T1000 (cell line): ENCODE measurements around the gene TNXB.
"Not testable (repeated sequence)": the region's sequence is repeated elsewhere in the genome, so short reads cannot be mapped to it uniquely, and the experiment has no call there.

ENCODE experiments used
- DNase-seq: peaks from one replicate; lab custom pipeline; 2025; ENCODE audit warnings: mixed read lengths; lab: John Stamatoyannopoulos, UW

TNXB gene

GRCh38 chr6:32037598-32038524, 71.3 kb downstream of the TNXB start, which contains the start of gene CYP21A2:
CYP21A2 (plus strand) TSS chr6:32038415; CDS start chr6:32038423, 8 bp downstream.
- not testable (repeated sequence) for DNase-seq

- not testable (repeated sequence) for DNase-seq
Measured at GRCh38 chr6:32037136-32037535, 72.0 kb downstream of the TNXB start.

DNA sequence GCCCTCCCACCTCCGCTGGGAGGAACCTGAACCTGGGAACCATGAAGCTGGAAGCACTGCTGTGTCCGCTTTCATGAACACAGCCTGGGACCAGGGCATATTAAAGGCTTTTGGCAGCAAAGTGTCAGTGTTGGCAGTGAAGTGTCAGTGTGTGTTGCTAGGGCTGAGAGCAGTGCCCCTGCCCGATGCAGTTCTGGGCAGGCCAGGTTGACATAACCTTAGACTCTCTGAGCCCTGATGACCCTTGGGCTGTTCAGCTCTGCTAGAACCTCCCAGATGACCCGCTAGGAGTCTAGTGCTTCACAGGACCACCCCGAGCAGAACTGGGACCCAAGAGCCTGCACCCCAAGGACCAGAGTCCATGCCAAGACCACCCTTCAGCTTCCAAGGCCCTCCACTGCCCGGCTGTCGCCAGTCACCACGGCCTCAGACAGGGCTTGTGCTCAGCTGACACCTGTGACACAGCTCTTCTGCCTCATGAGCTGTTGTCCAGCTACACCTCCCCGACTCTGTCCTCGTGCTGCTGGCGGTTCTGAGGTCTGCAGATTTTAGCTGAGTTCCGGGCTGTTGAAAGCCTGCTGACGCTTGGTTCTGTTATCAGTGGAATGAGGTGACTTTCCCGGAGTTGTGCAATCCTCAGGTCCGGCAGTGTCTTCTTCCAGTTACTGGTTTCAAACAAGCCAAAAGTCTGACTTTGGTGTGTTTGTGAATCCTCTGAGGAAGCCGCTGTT, 73.7 kb downstream of the TNXB start:
- DNase-seq: not testable (repeated sequence)

DNA sequence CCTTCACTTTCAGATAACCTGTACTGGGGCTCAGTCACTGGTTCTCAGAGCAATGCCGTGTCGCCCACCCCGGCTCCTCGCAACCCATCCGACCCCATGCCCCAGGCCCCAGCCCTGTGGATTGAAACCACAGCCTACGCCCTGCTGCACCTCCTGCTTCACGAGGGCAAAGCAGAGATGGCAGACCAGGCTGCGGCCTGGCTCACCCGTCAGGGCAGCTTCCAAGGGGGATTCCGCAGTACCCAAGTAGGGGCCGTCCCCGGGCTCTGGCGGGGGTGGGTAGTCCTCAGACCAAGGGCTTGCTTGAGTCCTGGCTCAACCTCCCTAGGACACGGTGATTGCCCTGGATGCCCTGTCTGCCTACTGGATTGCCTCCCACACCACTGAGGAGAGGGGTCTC, 79.6 kb downstream of the TNXB start:
- DNase-seq: not testable (repeated sequence)

GRCh38 chr6:32028631-32029030, 80.5 kb downstream of the TNXB start:
- not testable (repeated sequence) for DNase-seq

DNA sequence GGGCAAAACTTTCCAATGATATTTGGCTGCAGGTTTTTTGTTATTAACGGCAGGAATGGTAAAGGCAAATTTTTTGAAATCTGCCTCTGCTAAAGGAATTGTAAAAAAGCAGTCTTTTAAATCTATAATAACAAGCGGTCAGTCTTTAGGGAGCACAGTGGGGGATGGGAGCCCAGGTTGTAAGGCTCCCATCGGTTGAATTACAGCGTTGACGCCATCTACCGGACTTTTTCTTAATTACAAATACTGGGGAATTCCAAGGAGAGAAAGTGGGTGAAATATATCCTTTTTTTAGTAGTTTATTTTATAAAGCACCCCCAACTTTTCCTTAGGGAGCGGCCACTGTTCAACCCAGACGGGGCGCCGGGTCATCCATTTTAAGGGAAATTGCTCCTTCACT, 87.0 kb downstream of the TNXB start:
- DNase-seq: not testable (repeated sequence)

- not testable (repeated sequence) for DNase-seq
Measured at GRCh38 chr6:32014547-32014946, 94.6 kb downstream of the TNXB start, which contains the start of gene C4B. C4B (plus strand) TSS chr6:32014795; CDS start chr6:32014846, 51 bp downstream.

DNA sequence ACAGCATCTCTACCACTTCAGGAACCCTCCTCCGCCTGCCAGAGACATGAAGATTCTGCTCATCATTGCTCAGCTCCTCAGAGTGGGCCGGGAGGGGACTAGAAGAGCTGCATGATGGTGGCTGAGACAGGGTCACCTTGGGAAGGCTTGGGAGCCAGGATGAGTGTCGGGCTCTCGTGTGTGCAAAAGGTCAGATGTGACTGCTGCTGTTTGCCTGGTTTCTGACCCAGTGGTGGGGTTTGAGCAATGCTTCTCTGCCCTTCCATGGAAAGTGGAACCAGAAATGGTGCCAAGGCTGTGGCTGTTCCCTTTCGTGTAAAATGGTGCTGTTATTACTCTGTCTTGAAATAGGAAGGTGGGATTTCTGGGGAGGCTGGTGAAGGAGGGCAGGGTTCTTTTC, 95.4 kb downstream of the TNXB start:
- DNase-seq: not testable (repeated sequence)

GRCh38 chr6:32012941-32013617, 96.1 kb downstream of the TNXB start:
- not testable (repeated sequence) for DNase-seq

- DNase-seq: not testable (repeated sequence)
Measured at GRCh38 chr6:32010856-32011530, 98.1 kb downstream of the TNXB start.

DNA sequence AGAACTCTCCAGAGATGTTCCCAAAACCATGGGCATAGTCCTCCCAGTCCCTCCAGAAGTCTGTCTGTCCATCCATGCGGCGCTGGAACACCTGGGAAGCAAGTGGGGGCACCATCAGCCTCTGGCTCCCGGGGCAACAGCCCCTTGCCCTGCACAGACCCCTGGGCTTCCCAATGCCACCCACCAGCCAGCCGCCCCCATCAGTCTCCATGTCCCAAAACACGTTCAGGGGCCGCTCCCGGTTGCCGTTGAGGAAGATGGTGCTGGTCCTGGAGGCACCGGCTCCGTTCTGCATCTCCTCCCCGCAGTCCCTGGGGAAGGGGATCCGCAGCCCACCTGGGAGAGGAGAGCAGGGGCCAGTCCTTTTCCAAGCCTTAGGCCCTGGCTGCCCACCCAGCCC, 99.6 kb downstream of the TNXB start:
- DNase-seq: not testable (repeated sequence)

- DNase-seq: not testable (repeated sequence)
Measured at GRCh38 chr6:32008616-32009015, 100.5 kb downstream of the TNXB start.

GRCh38 chr6:32008037-32008436, 101.1 kb downstream of the TNXB start:
- not testable (repeated sequence) for DNase-seq

GRCh38 chr6:32007086-32007485, 102.1 kb downstream of the TNXB start:
- DNase-seq: not testable (repeated sequence)

DNA sequence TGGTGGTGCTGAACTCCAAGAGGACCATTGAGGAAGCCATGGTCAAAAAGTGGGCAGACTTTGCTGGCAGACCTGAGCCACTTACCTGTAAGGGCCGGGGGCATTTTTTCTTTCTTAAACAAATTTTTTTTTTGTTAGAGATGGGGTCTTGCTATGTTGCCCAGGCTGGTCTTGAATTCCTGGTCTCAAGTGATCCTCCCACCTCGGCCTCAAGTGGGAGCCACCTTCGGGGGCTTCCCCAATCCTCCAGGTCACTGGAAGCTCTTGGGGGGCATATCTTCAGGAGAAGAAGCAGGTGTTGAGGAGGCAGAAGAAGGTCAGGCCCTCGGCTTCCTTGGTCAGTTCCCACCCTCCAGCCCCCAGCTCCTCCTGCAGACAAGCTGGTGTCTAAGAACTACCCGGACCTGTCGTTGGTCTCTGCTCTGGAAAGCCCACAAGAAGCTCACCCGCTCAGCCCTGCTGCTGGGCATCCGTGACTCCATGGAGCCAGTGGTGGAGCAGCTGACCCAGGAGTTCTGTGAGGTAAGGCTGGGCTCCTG, 103.1 kb downstream of the TNXB start:
- DNase-seq: not testable (repeated sequence)

GRCh38 chr6:32005538-32005880, 103.6 kb downstream of the TNXB start:
- DNase-seq: not testable (repeated sequence)

GRCh38 chr6:32004864-32005537, 104.1 kb downstream of the TNXB start:
- not testable (repeated sequence) for DNase-seq

GRCh38 chr6:32004393-32004792, 104.7 kb downstream of the TNXB start:
- not testable (repeated sequence) for DNase-seq

DNA sequence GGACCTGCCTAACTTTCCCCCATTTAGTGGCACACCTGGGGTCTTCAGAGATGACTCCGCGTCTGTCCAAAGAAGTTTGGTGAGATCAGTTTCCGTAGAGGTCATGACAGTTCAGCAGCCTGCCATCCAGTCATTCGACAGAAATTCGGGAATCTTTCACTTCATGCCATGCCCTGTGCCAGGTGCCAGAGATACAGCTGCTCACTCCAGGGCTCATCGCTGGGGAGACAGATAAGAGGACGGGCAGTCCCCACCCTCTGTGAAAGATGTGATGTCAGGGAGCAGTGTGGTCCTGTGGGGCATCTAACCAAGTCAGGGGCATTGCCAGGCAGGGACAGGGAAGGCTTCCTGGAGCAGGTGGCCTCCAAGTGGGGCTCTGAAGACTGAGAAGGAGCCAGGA, 105.8 kb downstream of the TNXB start:
- DNase-seq: not testable (repeated sequence)

- DNase-seq: not testable (repeated sequence)
Measured at GRCh38 chr6:32002546-32003268, 106.4 kb downstream of the TNXB start.
